GM15510 (cell line): Measurements from ENCODE around the gene SETD9.
A peak's percentile ranks its signal among the peaks of the same experiment; 100 is the strongest.

Experiments
- POLR2A ChIP-seq: IDR thresholded peaks from 3 replicates; pipeline ENCODE4 v1.6.1; 2011; ENCODE audit warnings: borderline replicate concordance; ENCODE audit not compliant: insufficient read length; ENCODE audit errors: extremely low read depth

The SETD9 gene

GRCh38 chr5:56917534-56917933, 8.1 kb downstream of the SETD9 start:
- TF ChIP-seq POLR2A, result no peak

DNA sequence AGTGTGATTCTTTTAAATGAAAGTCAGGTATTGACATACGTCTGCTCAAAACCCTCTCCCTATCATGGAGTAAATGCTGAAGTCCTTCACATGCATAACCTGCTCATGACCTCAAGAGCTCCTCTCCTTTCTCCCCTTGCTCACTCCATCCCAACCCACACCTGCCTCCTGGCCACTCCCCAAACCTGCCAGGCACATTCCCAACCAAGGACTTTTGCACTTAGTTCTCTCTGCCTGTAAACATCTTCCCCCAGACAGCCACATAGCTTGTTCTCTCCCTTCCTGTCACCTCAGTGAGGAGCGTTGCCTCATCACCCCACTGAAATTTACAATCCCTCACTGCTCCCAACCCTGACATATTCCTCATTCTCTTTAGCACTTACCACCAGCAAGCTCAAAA, 8.7 kb downstream of the SETD9 start:
- TF ChIP-seq POLR2A, result no peak

DNA sequence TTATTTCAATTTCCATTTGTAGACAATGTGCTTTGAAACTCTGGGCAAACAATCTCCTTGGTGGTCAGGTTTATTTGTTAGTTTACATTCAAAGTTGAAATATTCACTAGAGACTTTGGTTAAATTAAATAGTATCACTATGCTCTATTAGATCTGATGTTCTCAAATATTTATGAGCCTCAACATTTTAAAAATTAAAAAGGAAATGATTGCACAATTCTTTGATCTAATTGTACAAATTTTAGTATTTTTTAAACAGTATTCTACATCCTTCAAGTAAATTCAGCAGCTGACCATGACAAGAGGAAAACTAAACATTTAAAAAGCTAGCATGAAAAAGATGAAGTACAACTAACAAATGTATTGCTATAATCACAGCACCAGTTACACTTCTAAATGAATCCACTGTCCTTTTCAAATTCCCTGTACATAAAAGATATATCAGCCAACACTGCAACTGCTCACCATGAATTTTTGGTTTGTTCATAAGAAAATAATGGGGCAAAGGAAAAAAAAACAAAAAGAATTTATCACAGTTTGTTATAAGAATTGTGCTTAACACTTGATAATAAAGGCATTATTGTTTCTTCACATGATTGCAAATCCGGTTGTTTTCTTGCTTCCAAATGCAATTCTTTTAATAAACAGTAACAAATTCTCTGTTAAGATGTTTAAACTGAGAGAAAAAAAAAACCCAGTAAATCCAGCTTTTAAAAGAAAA, 10.7 kb downstream of the SETD9 start:
- no peak for TF ChIP-seq POLR2A

- no peak for TF ChIP-seq POLR2A
Measured at GRCh38 chr5:56922922-56923321, 13.5 kb downstream of the SETD9 start.

GRCh38 chr5:56934325-56934724, 24.9 kb downstream of the SETD9 start:
- no peak for TF ChIP-seq POLR2A

GRCh38 chr5:56938858-56939257, 29.5 kb downstream of the SETD9 start:
- TF ChIP-seq POLR2A, result no peak

DNA sequence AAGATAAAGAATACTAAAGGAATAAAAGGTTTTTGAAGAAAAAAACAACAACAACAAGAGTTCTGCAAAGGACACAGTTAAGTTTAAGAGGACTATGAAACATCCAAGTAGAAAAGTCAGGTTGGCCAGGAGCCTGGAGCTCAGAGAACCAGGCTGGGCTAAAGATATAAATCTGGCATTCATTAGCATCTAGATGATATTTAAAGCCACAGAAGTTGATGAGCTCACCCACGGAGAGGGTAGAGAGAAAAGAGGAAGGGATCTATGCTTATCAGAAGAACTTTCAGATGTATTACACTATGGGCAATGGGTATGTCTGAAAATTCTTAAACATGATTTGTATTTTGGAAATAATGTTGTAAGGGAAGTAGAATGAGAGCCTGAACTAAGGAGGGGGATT, 32.6 kb downstream of the SETD9 start:
- TF ChIP-seq POLR2A, result no peak

DNA sequence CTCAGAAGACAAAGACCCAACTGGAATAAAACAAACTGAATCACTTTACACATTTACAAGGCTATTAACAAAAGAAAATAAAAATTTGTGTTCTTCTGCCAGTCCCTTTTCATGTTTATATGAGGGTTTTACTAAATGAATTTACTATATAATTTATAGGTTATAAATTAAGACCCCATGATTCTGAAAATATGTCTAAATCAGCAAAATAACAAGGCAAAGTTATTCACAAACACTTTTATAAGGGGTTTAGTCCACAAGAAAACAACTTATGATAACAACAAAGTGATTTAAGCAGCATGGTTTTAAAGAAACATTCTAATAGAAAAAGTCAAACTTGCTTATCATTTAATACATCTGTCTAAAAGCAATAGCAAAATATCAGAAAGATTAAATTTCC, 37.7 kb downstream of the SETD9 start:
- no peak for TF ChIP-seq POLR2A

DNA sequence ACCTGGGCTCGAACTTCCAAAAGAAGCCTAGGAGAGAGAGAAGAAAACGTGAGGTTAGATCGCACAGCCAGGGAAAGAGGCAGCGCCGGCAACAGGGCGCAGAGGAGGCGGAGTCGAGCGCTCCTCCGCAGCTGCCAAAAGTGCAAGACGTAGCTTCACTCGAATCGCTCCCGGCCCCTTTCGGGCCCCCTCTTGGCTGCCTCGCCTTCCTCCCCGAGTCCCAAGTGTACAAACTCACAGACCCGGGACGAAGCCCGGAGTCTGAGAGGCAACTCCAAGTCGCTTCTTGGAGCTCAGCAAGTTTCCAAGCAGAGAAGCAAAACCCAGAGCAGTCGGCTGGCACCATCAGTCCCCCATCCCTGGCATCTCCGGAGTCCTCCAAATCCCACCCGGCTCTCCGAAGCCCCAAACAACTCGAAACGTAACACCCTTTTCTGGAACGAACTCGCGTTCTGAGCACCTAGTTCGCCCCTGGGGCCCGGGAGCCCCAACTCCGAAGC, 41.3 kb downstream of the SETD9 start:
- no peak for TF ChIP-seq POLR2A

DNA sequence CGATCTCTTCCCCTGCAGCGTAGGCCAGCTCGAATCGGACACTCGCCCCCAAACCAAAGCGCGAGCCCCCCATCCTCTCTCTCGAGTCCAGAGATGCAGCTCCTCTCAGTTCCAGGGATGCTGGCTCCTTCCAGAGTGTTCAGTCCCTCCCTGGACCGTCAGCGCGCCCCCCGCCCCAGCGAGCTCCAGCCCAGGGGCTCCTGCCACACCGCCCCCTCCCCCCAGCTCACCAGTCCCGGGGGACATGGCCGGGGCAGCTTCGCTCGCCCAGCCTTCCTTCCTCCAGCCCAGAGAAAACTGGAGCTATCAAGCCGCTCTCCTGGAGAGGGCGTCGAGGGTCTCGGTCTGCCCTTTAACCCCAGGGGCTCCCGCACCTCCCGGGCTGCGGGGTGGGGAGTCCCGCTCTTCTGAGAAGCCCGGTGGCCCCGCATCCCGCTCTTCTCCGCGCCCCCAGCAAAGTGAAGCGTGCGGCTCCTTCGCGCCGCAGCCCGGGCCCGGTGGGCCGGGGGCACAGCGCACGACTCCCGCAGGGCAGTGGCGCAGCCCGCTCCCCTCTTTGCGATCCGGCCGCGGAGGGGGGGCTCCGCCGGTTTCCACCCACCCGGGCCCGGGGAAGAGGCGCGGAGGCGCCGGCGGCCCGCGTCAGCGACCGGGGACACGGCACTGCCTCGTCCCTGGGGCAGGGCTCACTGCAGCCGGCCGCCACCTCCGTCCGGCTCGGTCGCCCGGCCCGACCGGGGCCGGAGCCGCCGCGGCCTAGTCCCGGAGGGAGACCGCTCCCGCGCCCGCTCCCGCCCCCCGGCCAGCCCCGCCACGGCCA, 41.9 kb downstream of the SETD9 start:
- no peak for TF ChIP-seq POLR2A

DNA sequence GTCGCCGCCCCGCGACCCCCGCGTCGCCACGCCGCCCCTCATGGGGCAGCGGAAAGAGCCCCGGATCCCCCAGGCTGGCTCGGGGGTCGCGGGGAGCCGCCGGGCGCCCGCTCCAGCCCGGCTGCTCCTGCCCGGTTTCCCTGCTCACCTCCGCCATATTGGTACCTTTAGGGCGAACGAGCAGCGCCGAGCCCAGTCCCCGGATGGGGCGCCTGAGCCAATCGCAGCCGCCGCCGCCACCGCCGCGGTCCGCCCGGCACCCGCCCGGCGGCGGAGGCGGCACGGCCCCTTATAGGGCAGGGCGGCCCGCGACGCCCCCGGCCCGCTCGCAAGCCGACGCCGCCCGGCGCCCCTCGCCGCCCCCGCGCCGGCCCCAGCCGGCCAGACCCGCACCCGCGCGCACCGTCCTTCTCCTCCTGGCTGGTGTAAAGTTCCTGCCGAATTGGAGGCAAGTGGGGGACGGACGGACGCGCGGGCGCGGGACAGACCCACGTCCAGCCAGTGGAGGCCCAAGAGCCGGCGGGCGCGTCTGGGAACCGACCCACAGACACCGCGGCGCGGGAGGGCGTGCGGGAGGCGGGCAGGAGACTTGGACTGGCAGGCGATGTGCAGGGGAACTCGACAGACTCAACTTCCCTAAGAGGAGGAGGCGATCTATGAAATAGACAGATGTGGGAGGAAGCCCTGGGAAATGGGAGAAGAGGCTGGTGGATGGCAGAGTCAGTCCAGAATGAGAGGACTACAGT, 42.7 kb downstream of the SETD9 start, which contains the start of gene MIER3:
MIER3 (minus strand) TSS at position 178 of the 746 bp plus-strand sequence; CDS start at position 157, 21 bp downstream.
- TF ChIP-seq POLR2A, result peak; percentile 65

- TF ChIP-seq POLR2A, result no peak
Measured at GRCh38 chr5:56954262-56954661, 44.9 kb downstream of the SETD9 start.

DNA sequence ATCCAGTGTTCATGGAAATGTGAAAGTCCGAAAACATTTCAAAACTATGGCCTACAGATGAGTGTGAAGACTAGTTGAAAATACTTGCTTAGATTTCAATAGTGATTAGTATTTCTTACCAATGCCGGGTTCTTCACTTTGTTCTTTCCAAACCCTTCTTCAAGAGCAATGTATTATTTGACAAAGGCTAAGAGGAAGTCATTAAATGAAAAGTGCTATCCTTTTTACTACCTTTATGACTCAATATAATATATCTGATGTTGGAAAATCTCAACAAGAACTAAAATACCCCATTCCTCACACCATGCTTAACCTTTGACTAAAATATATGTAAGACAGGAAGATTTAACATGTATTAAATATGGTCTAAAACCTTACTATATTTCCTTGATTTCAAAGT, 49.2 kb downstream of the SETD9 start:
- no peak for TF ChIP-seq POLR2A

- no peak for TF ChIP-seq POLR2A
Measured at GRCh38 chr5:56959326-56959725, 49.9 kb downstream of the SETD9 start.

DNA sequence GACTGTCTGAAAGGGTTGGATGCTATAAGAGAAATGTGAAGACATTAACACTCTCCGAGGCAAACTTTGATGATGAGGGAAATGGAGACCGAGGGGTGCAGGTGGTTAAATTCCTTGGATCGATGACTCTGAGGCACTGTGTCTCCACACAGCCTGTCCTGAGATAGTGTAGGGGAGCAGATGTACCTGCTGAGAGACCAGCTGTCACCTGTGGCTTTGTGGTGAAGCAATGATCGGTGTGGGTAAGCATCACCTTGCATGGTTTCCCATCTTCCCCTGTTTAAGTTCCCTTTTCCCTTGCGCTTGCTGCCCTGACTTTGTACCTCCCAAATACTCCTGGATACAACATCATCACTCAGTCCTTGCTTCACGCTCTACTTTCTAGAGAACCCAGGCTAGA, 52.4 kb downstream of the SETD9 start:
- no peak for TF ChIP-seq POLR2A
